SU-DHL-6 (cell line): ENCODE results near the gene ENTR1.

Source experiments
- EZH2phosphoT487 ChIP-seq: fragments of 200-600 bp; sonication (generic), shearing (Covaris generic); conservative IDR thresholded peaks from 2 replicates; pipeline ENCODE4 v1.6.1; 2018; ENCODE audit warnings: mild to moderate bottlenecking, antibody characterized with exemption, low read length, moderate library complexity, mixed read lengths
- TF ChIP-seq, protein P1 (sequence below): fragments of 200-600 bp; sonication (generic); IDR thresholded peaks from one replicate; pipeline ENCODE4 v1.5.1; 2017; ENCODE audit warnings: antibody characterized with exemption, mild to moderate bottlenecking, low read length, moderate library complexity; ENCODE audit not compliant: insufficient read depth, poor library complexity, severe bottlenecking

GRCh38 chr9:136354592-136355085 is 55.8 kb downstream of the ENTR1 start:
- TF ChIP-seq, protein P1, sequence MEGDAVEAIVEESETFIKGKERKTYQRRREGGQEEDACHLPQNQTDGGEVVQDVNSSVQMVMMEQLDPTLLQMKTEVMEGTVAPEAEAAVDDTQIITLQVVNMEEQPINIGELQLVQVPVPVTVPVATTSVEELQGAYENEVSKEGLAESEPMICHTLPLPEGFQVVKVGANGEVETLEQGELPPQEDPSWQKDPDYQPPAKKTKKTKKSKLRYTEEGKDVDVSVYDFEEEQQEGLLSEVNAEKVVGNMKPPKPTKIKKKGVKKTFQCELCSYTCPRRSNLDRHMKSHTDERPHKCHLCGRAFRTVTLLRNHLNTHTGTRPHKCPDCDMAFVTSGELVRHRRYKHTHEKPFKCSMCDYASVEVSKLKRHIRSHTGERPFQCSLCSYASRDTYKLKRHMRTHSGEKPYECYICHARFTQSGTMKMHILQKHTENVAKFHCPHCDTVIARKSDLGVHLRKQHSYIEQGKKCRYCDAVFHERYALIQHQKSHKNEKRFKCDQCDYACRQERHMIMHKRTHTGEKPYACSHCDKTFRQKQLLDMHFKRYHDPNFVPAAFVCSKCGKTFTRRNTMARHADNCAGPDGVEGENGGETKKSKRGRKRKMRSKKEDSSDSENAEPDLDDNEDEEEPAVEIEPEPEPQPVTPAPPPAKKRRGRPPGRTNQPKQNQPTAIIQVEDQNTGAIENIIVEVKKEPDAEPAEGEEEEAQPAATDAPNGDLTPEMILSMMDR = no peak
- TF ChIP-seq EZH2phosphoT487 = no peak
